ENCODE measurements around the gene PKDCC. TPM values are rescaled to one million over a fixed set of nuclear protein-coding genes. Genes with fewer than 3 reads are reported as not detected.

Gene PKDCC
- total and polyA plus RNA-seq, 10 of the 15 experiments (the other 5 are each of a cell fraction or from before 2014, with no cell fraction given), result 0.13 to 10.2 (median 2.3) TPM

GRCh38 chr2:42051543-42052235 lies 3.9 kb downstream of the PKDCC start:
- Histone ChIP-seq H4K20me1 (ENCODE audit: control insufficient read depth, insufficient read depth) (no peaks in the 10 kb centered on the region), H3K4me3 (no peak overlapping the region), H2AFZ (ENCODE audit: control insufficient read depth, low read depth, low read length) (no peak overlapping the region), H3K27ac (ENCODE audit: control insufficient read depth, insufficient read depth) (no peak overlapping the region), H3K79me2 (ENCODE audit: control insufficient read depth, insufficient read depth, low read length) (no peaks in the 10 kb centered on the region), H3K4me1 (ENCODE audit: control insufficient read depth, insufficient read depth, low read length) (no peaks in the 10 kb centered on the region), H3K36me3 (ENCODE audit: control insufficient read depth in 2 of 2, insufficient read depth in 2 of 2, low read length in 1 of 2) (no peaks in the 10 kb centered on the region), H3K9ac (ENCODE audit: control insufficient read depth, insufficient read depth, low read length) (no peak overlapping the region), H3K4me2 (ENCODE audit: control insufficient read depth, insufficient read depth) (no peak overlapping the region), H3K27me3 (replicated peaks in 1 of 2; ENCODE audit: control insufficient read depth in 2 of 2, insufficient read depth in 2 of 2, low read length in 1 of 2) (peaks cover 10 to 16% of the 10 kb centered on the region in 2 experiments), H3K9me3 (replicated peaks; ENCODE audit: control insufficient read depth, insufficient read depth, low read length) (no peaks in the 10 kb centered on the region)
- ChIA-PET POLR2A (no interaction called here), RAD21 (ENCODE audit: unreplicated experiment) (no interaction called here), CTCF (no interaction called here), SMC1A (ENCODE audit: uncharacterized antibody, unreplicated experiment) (no interaction called here)
- in situ Hi-C loops (cut with MboI), result no loop called here
- intact Hi-C loops (cut with micrococcal nuclease; ENCODE audit: unreplicated experiment), result no loop called here
- no TSS peak for BruUV-seq (replicated peaks)
- no peak for ATAC-seq
- WGBS (ENCODE audit: insufficient coverage, insufficient replicate concordance, low lambda C conversion rate, missing lambda C conversion rate), result 75% methylated on average over 11 of the region's 11 CpGs
- no peak for DNase-seq (ENCODE audit: low read depth, low spot score)
- FAIRE-seq, result no peak
- TF ChIP-seq EP300 (IDR thresholded peaks at IDR 0.05; ENCODE audit: borderline replicate concordance in 1 of 2, control insufficient read depth in 1 of 2, low read depth in 2 of 2, low read length in 2 of 2), result no peak
- no peak for TF ChIP-seq MLLT1 (IDR thresholded peaks at IDR 0.05)
- no peak for TF ChIP-seq NBN (IDR thresholded peaks at IDR 0.05)
- no peak for TF ChIP-seq IRF3 (IDR thresholded peaks at IDR 0.05)
- no peak for TF ChIP-seq YBX1 (IDR thresholded peaks at IDR 0.05)
- no peak for TF ChIP-seq RCOR1 (conservative IDR thresholded peaks at IDR 0.05; ENCODE audit: low read depth, low read length)
- TF ChIP-seq SRF (IDR thresholded peaks at IDR 0.05; ENCODE audit: low read depth in 2 of 2, low read length in 2 of 2), result no peak
- TF ChIP-seq POU2F2 (IDR thresholded peaks at IDR 0.05; ENCODE audit: borderline replicate concordance, low read depth, low read length), result no peak
- TF ChIP-seq ZNF622 (IDR thresholded peaks at IDR 0.05), result no peak
- no peak for TF ChIP-seq CUX1 (IDR thresholded peaks at IDR 0.05; ENCODE audit: insufficient replicate concordance, low read depth, low read length)
- TF ChIP-seq IKZF2 (IDR thresholded peaks at IDR 0.05), result no peak
- TF ChIP-seq KLF5 (IDR thresholded peaks at IDR 0.05; ENCODE audit: partially characterized antibody), result no peak
- no peak for TF ChIP-seq ZBTB33 (IDR thresholded peaks at IDR 0.05)
- no peak for TF ChIP-seq CREB1 (IDR thresholded peaks at IDR 0.05; ENCODE audit: low read depth)
- TF ChIP-seq MXI1 (IDR thresholded peaks at IDR 0.05; ENCODE audit: low read depth, low read length), result no peak
